ENCODE measurements around the gene RIF1. TPM values are rescaled to one million over a fixed set of nuclear protein-coding genes. Genes with fewer than 3 reads are reported as not detected.

RIF1 gene
- total RNA-seq, 4 donors from 2014 or later, result 29.3 to 49.7 (median 41.9) TPM

- no peak for DNase-seq (ENCODE audit: low spot score)
- no peak for TF ChIP-seq CTCF (IDR thresholded peaks at IDR 0.05)
- no peak for ATAC-seq (ENCODE audit: low FRiP score)
Measured at GRCh38 chr2:151380580-151381235, 29.0 kb upstream of the RIF1 start.

DNA sequence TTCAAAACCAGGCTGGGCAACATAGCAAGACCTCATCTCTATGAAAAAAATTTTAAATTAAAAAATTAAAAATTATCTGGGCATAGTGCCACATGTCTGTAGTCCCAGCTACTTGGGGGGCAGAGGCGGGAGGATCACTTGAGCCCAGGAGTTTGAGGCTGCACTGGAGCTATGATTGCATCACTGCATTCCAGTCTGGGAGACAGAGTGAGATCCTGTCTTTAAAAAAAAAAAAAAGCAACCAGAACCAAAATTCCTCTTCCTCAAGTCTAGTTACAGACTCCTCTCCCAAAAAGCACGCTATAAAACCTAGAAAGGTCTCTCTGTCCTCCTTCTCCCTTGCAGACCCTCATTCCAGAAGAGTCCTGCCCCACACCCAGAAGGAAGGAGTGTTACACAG, 28.4 kb upstream of the RIF1 start:
- TF ChIP-seq CTCF (IDR thresholded peaks at IDR 0.05), result no peak
- ATAC-seq (ENCODE audit: low FRiP score) (no peak), DNase-seq (ENCODE audit: low spot score) (no peak)

GRCh38 chr2:151388011-151388410, 21.7 kb upstream of the RIF1 start:
- ATAC-seq (ENCODE audit: low FRiP score) (no peak), DNase-seq (ENCODE audit: low spot score) (no peak)
- no peak for TF ChIP-seq CTCF (IDR thresholded peaks at IDR 0.05)

- no peak for TF ChIP-seq CTCF (IDR thresholded peaks at IDR 0.05)
- no peak for DNase-seq (ENCODE audit: low spot score)
- no peak for ATAC-seq (ENCODE audit: low FRiP score)
Measured at GRCh38 chr2:151391436-151391835, 18.3 kb upstream of the RIF1 start.

- TF ChIP-seq CTCF (IDR thresholded peaks at IDR 0.05), result no peak
- DNase-seq (ENCODE audit: low spot score), result no peak
- ATAC-seq (ENCODE audit: low FRiP score), result no peak
Measured at GRCh38 chr2:151394509-151394908, 15.2 kb upstream of the RIF1 start.

DNA sequence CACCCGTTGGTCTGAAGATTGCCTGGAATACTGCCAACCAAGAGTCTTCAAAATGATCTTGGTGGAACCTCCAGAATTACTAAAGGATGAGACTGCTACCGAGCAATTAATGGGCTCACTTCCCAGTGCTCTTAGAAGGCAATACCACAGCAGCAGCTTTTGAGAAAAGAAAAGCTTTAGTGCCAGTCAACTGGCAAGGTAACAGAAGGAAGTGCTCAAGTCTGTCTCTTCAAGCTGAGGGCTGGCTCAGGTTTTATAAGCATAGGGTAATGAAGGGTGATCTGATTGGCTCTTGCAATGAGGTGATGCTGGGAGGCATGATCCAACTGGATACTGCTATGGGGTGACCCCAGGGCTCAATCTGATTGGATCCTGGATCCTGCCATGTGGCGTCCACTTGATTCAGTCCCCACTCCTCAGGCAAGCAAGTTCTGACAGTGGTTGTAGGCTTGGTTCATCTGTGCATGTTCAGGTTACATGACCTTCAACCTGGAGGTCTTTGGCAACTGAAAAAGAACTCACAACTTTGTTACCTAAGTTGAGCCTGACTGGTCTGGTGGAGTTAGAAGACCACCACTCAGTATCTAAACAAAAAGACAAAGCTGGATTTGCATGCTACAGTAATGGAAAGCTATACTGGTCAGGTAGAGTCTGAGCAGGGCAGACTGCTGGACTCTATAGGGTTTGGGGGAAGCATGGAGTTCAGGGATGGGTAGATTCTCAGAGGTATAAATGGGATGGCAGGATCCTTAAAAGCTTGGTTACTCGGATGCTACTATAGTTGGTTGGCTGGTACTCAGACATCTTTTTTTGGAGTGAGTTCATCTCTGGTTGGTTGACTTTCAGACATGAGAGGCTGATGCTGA, 14.0 kb upstream of the RIF1 start:
- ATAC-seq (ENCODE audit: low FRiP score) (no peak), DNase-seq (ENCODE audit: low spot score) (no peak)
- no peak for TF ChIP-seq CTCF (IDR thresholded peaks at IDR 0.05)

DNA sequence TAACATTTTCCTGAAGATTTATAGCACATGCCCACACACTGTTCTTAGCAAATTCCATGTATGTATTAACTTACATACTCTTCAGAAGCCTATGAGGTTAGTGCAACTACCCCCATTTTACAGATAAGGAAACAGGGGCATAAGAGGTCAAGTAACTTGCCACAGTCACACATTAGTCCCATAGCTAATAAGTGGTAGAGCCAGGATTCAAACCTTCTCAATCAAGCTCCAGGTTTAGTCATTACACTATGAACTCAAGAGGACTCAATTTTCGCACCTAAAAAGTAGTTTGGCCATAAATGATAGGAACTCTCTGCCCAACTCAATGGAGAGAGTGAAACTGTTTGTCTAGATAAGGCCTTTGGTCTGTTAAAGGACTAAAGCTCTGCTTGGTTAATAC, 9.7 kb upstream of the RIF1 start:
- DNase-seq (ENCODE audit: low spot score) (no peak), ATAC-seq (ENCODE audit: low FRiP score) (no peak)
- no peak for TF ChIP-seq CTCF (IDR thresholded peaks at IDR 0.05)

Data from omental fat pad (tissue), 4 donors.